ENCODE measurements around the gene MAP2K2.

Gene MAP2K2

GRCh38 chr19:4075373-4075772 lies 48.5 kb downstream of the MAP2K2 start:
- no peak for DNase-seq

- no peak for DNase-seq
Observed at GRCh38 chr19:4071610-4072009, 52.3 kb downstream of the MAP2K2 start.

GRCh38 chr19:4069331-4069959 lies 54.5 kb downstream of the MAP2K2 start:
- DNase-seq: no peak

- no peak for DNase-seq
Observed at GRCh38 chr19:4068047-4068966, 55.6 kb downstream of the MAP2K2 start.

GRCh38 chr19:4067396-4068046 lies 56.4 kb downstream of the MAP2K2 start:
- DNase-seq: no peak

GRCh38 chr19:4066682-4067395 lies 57.1 kb downstream of the MAP2K2 start, which contains the start of gene ZBTB7A:
TSS of gene ZBTB7A (minus strand) at chr19:4066899. CDS start at chr19:4055232, 11,667 bp downstream.
- peak; percentile 67 for DNase-seq

GRCh38 chr19:4066176-4066606 lies 57.7 kb downstream of the MAP2K2 start:
- DNase-seq: no peak

- DNase-seq: peak; percentile 97
Observed at GRCh38 chr19:4065430-4066175, 58.3 kb downstream of the MAP2K2 start.

GRCh38 chr19:4064496-4065260 lies 59.2 kb downstream of the MAP2K2 start:
- no peak for DNase-seq

- DNase-seq: no peak
Observed at GRCh38 chr19:4064149-4064495, 59.8 kb downstream of the MAP2K2 start.

- DNase-seq: no peak
Observed at GRCh38 chr19:4063369-4064148, 60.4 kb downstream of the MAP2K2 start.

GRCh38 chr19:4062419-4063368 lies 61.2 kb downstream of the MAP2K2 start:
- no peak for DNase-seq

- no peak for DNase-seq
Observed at GRCh38 chr19:4061683-4062418, 62.1 kb downstream of the MAP2K2 start.

GRCh38 chr19:4061178-4061682 lies 62.7 kb downstream of the MAP2K2 start:
- no peak for DNase-seq

- no peak for DNase-seq
Observed at GRCh38 chr19:4060621-4061177, 63.2 kb downstream of the MAP2K2 start.

- DNase-seq: no peak
Observed at GRCh38 chr19:4059891-4060620, 63.9 kb downstream of the MAP2K2 start.

GRCh38 chr19:4059453-4059871 lies 64.5 kb downstream of the MAP2K2 start:
- no peak for DNase-seq
